Measurements from ENCODE around the gene DSCAM. TPM values are rescaled to one million over a fixed set of nuclear protein-coding genes. Genes with fewer than 3 reads are reported as not detected.

Gene DSCAM
- total and polyA plus RNA-seq, 2 donors (not counting 1 experiment from before 2014, with no cell fraction given), result not detected

DNA sequence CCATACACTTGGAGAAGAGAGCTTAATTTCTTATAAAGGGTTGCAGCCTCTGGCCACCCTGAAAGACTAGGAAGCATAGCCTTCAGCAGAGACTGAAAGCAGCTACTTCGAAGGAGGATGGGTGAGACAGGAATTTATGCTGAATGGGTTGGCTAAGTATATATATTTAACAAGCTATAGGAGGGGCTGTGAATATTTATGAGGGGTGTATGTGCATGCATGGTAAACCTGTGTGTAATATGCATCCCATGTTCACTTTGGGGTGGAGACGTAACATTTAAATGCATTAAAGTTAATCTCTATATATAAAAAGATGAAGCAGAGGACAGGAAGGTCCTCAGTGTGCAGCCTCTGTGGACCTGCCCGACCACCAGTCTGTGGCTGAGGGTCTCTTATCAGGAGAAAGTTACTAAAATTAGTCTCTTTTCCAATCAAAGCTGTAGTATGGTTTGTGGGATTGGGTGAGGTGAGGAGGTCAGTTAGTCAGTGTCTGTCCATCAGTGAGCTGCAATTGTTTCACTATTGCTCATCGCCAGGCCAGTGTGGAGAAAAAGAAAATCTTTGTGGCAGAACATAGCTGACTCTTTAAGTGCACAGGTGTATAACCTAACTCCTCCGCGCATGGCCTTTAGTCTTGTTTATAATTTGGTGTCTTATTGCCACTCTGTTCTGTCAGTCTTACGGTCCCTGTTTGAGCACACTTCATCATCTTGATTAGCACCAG lies 35.4 kb upstream of the DSCAM start:
- Mint-ChIP-seq H3K4me1 (no peaks in the 10 kb centered on the region), H3K27ac (no peak overlapping the region), H3K4me3 (no peak overlapping the region), H3K27me3 (no peaks in the 10 kb centered on the region), H3K9me3 (ENCODE audit: insufficient read depth) (peaks cover 3% of the 10 kb centered on the region)
- Histone ChIP-seq H3K4me3 (ENCODE audit: control extremely low read depth in 1 of 5, extremely low read depth in 1 of 5, insufficient read depth in 1 of 5, low read depth in 2 of 5, low read length in 4 of 5) (no peak overlapping the region), H2AFZ (ENCODE audit: insufficient read depth, low read depth, low read length, poor library complexity, severe bottlenecking) (no peak overlapping the region), H3K9ac (ENCODE audit: low read length) (no peak overlapping the region), H3K27ac (ENCODE audit: low read length in 2 of 2) (no peak overlapping the region), H3K9me3 (ENCODE audit: control extremely low read depth in 1 of 3, control insufficient read depth in 2 of 3, insufficient read depth in 1 of 3, low read length in 2 of 3) (peaks cover 0 to 18% (median 0%) of the 10 kb centered on the region in 3 donors), H3K79me2 (ENCODE audit: control insufficient read depth, insufficient read depth, low read length) (no peaks in the 10 kb centered on the region), H4K20me1 (ENCODE audit: control insufficient read depth, insufficient read depth, low read length, poor library complexity, severe bottlenecking) (no peaks in the 10 kb centered on the region), H3K27me3 (replicated peaks in 1 of 4; ENCODE audit: control extremely low read depth in 1 of 4, control insufficient read depth in 3 of 4, insufficient read depth in 4 of 4, low read length in 3 of 4) (no peaks in the 10 kb centered on the region), H3K4me2 (replicated peaks; ENCODE audit: low read depth, low read length, poor library complexity, severe bottlenecking) (no peak overlapping the region), H3K4me1 (ENCODE audit: control insufficient read depth in 2 of 2, insufficient read depth in 2 of 2, low read length in 2 of 2) (no peaks in the 10 kb centered on the region), H3K36me3 (replicated peaks in 1 of 2; ENCODE audit: control extremely low read depth in 1 of 2, control insufficient read depth in 1 of 2, extremely low read depth in 1 of 2, insufficient read depth in 2 of 2, low read length in 1 of 2) (no peaks in the 10 kb centered on the region)
- ChIA-PET POLR2A (no interaction called here), CTCF (no interaction called here)
- intact Hi-C loops (cut with micrococcal nuclease), result no loop called here
- ATAC-seq (ENCODE audit: low read depth), result no peak
- 89% methylated on average over 5 of the region's 7 CpGs for WGBS (ENCODE audit: insufficient coverage)
- no peak for DNase-seq
- TF ChIP-seq, protein P1, sequence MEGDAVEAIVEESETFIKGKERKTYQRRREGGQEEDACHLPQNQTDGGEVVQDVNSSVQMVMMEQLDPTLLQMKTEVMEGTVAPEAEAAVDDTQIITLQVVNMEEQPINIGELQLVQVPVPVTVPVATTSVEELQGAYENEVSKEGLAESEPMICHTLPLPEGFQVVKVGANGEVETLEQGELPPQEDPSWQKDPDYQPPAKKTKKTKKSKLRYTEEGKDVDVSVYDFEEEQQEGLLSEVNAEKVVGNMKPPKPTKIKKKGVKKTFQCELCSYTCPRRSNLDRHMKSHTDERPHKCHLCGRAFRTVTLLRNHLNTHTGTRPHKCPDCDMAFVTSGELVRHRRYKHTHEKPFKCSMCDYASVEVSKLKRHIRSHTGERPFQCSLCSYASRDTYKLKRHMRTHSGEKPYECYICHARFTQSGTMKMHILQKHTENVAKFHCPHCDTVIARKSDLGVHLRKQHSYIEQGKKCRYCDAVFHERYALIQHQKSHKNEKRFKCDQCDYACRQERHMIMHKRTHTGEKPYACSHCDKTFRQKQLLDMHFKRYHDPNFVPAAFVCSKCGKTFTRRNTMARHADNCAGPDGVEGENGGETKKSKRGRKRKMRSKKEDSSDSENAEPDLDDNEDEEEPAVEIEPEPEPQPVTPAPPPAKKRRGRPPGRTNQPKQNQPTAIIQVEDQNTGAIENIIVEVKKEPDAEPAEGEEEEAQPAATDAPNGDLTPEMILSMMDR (IDR thresholded peaks at IDR 0.05), result no peak
- TF ChIP-seq EZH2 (IDR thresholded peaks at IDR 0.05; ENCODE audit: borderline replicate concordance, insufficient read depth, low read depth, low read length, poor library complexity, severe bottlenecking), result no peak

DNA sequence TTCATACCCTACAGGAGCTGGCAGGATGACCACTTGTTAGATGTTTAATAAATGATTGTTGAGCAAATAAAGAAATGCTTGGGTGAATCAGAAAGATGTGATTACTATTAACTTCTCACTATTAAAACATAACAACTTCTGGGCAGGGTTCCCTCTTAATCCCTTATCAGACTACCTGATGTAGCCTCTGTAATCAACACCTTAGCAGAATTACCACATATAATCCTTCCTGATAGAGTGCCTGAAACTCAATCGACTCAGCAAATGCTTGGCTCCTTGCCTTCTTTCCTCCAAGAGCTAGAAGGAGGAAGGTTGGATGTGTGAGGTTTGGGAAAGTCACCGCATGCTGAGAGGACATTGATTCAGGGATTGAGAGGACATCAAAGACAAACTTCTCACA lies 34.8 kb upstream of the DSCAM start:
- H3K9ac ChIP-seq (ENCODE audit: low read length), result no peak overlapping the region
- H3K4me1 Mint-ChIP-seq, result no peaks in the 10 kb centered on the region
- ChIA-PET CTCF (no interaction called here), POLR2A (no interaction called here)
- no peaks in the 10 kb centered on the region for H3K4me1 ChIP-seq (ENCODE audit: control insufficient read depth in 2 of 2, insufficient read depth in 2 of 2, low read length in 2 of 2)
- peaks cover 3% of the 10 kb centered on the region for H3K9me3 Mint-ChIP-seq (ENCODE audit: insufficient read depth)
- H3K27me3 Mint-ChIP-seq, result no peaks in the 10 kb centered on the region
- peaks cover 0 to 18% (median 0%) of the 10 kb centered on the region in 3 donors for H3K9me3 ChIP-seq (ENCODE audit: control extremely low read depth in 1 of 3, control insufficient read depth in 2 of 3, insufficient read depth in 1 of 3, low read length in 2 of 3)
- H3K36me3 ChIP-seq (replicated peaks in 1 of 2; ENCODE audit: control extremely low read depth in 1 of 2, control insufficient read depth in 1 of 2, extremely low read depth in 1 of 2, insufficient read depth in 2 of 2, low read length in 1 of 2), result no peaks in the 10 kb centered on the region
- no peaks in the 10 kb centered on the region for H3K27me3 ChIP-seq (replicated peaks in 1 of 4; ENCODE audit: control extremely low read depth in 1 of 4, control insufficient read depth in 3 of 4, insufficient read depth in 4 of 4, low read length in 3 of 4)
- intact Hi-C loops (cut with micrococcal nuclease), result no loop called here
- TF ChIP-seq, protein P1 (IDR thresholded peaks at IDR 0.05), result no peak
- TF ChIP-seq EZH2 (IDR thresholded peaks at IDR 0.05; ENCODE audit: borderline replicate concordance, insufficient read depth, low read depth, low read length, poor library complexity, severe bottlenecking), result no peak
- H3K27ac ChIP-seq (ENCODE audit: low read length in 2 of 2), result no peak overlapping the region
- H4K20me1 ChIP-seq (ENCODE audit: control insufficient read depth, insufficient read depth, low read length, poor library complexity, severe bottlenecking), result no peaks in the 10 kb centered on the region
- no peak for ATAC-seq (ENCODE audit: low read depth)
- H3K27ac Mint-ChIP-seq, result no peak overlapping the region
- DNase-seq, result no peak
- H2AFZ ChIP-seq (ENCODE audit: insufficient read depth, low read depth, low read length, poor library complexity, severe bottlenecking), result no peak overlapping the region
- no CpG with 5 or more reads among the region's 2 CpGs for WGBS (ENCODE audit: insufficient coverage)
- no peak overlapping the region for H3K4me3 Mint-ChIP-seq
- H3K4me3 ChIP-seq (ENCODE audit: control extremely low read depth in 1 of 5, extremely low read depth in 1 of 5, insufficient read depth in 1 of 5, low read depth in 2 of 5, low read length in 4 of 5), result no peak overlapping the region
- H3K79me2 ChIP-seq (ENCODE audit: control insufficient read depth, insufficient read depth, low read length), result no peaks in the 10 kb centered on the region
- no peak overlapping the region for H3K4me2 ChIP-seq (replicated peaks; ENCODE audit: low read depth, low read length, poor library complexity, severe bottlenecking)
